Thyroid gland (tissue), 4 donors: ENCODE data around the gene RTN4.

ENCODE experiments used
- POLR2A ChIP-seq, 2 donors: fragments of 450-650 bp; IDR thresholded peaks; one replicate each; pipeline ENCODE4 v1.6.1; 2017; ENCODE audit warnings: antibody characterized with exemption in 2 of 2, mild to moderate bottlenecking in 2 of 2, moderate library complexity in 1 of 2
- TF ChIP-seq, protein P1 (sequence below), 6 experiments: fragments of 200-600 bp in 3 of 6; fragments of 450-650 bp in 3 of 6; sonication (generic) in 3 of 6; IDR thresholded peaks; one replicate each; pipeline ENCODE4 v1.5.1; 2016 to 2019; ENCODE audit warnings: antibody characterized with exemption in 6 of 6, mild to moderate bottlenecking in 2 of 6, inconsistent platforms in 1 of 6, moderate library complexity in 1 of 6

DNA sequence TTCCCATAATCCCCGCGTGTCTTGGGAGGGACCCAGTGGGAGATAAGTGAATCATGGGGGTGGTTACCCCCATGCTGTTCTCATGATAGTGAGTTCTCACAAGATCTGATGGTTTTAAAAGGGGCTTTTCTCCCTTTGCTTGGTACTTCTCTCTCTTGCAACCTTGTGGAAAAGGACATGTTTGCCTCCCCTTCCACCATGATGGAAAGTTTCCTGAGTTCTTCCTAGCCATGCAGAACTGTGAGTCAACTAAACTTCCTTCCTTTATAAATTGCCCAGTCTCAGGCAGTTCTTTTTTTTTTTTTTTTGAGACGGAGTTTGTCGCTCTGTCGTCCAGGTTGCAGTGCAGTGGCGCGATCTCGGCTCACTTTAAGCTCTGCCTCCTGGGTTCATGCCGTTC, 26.5 kb upstream of the RTN4 start:
- TF ChIP-seq, protein P1, sequence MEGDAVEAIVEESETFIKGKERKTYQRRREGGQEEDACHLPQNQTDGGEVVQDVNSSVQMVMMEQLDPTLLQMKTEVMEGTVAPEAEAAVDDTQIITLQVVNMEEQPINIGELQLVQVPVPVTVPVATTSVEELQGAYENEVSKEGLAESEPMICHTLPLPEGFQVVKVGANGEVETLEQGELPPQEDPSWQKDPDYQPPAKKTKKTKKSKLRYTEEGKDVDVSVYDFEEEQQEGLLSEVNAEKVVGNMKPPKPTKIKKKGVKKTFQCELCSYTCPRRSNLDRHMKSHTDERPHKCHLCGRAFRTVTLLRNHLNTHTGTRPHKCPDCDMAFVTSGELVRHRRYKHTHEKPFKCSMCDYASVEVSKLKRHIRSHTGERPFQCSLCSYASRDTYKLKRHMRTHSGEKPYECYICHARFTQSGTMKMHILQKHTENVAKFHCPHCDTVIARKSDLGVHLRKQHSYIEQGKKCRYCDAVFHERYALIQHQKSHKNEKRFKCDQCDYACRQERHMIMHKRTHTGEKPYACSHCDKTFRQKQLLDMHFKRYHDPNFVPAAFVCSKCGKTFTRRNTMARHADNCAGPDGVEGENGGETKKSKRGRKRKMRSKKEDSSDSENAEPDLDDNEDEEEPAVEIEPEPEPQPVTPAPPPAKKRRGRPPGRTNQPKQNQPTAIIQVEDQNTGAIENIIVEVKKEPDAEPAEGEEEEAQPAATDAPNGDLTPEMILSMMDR (IDR thresholded peaks at IDR 0.05), result no peak
- TF ChIP-seq POLR2A (IDR thresholded peaks at IDR 0.05), result no peak
